ENCODE results near the gene FAM167B. TPM values are rescaled to one million over a fixed set of nuclear protein-coding genes. Genes with fewer than 3 reads are reported as not detected.

FAM167B gene
- total and polyA plus RNA-seq, 2 of the 4 experiments (the other 2 are of a cell fraction), result 0.18 to 0.53 TPM

GRCh38 chr1:32240140-32240951, 6.7 kb upstream of the FAM167B start:
- intact Hi-C loops (cut with micrococcal nuclease) (loop anchor here (5.0 kb wide), 2 partner anchors 72 to 92 kb away; no protein-coding TSS in a partner anchor), dilution Hi-C loops (cut with HindIII; ENCODE audit: low sequenced_read_pairs, unreplicated experiment) (no loop called here), in situ Hi-C loops (cut with MboI; ENCODE audit: low sequenced_read_pairs) (no loop called here)
- Histone ChIP-seq H3K4me1 (ENCODE audit: control insufficient read depth, insufficient read depth, low read length) (peaks cover 12% of the 10 kb centered on the region), H2AK5ac (ENCODE audit: low read depth, low read length) (peak overlapping the region; percentile 83), H3K27me3 (ENCODE audit: control insufficient read depth, insufficient read depth, low read length) (no peaks in the 10 kb centered on the region), H4K5ac (ENCODE audit: low read depth, low read length) (peak overlapping the region; percentile 58), H3K18ac (ENCODE audit: low read depth, low read length) (peak overlapping the region; percentile 2; the same call in 1 of the 2 replicates), H3K4me2 (ENCODE audit: low read depth, low read length) (peak overlapping the region; percentile 86), H4K8ac (ENCODE audit: low read depth in 2 of 2, low read length in 2 of 2) (peak overlapping the region; percentile 87 to 89), H3K79me1 (ENCODE audit: low read depth in 1 of 2, low read length in 2 of 2) (peaks cover 0 to 29% of the 10 kb centered on the region in 2 experiments; a peak in 2 of 4 replicates), H3K9me1 (ENCODE audit: insufficient read depth, low read length) (0 out of 2 replicates have a peak, but pooled peaks cover 11% of the 10 kb centered on the region), H3K4ac (ENCODE audit: low read depth, low read length) (peak overlapping the region; percentile 86), H4K91ac (ENCODE audit: insufficient read depth, low read depth, low read length) (peak overlapping the region; percentile 79), H3K9ac (ENCODE audit: low read depth, low read length) (peak overlapping the region; percentile 66), H3K36me3 (ENCODE audit: control insufficient read depth, insufficient read depth, low read length) (no peaks in the 10 kb centered on the region), H3K14ac (replicated peaks; ENCODE audit: low read depth, low read length) (peak overlapping the region; percentile 84), H2BK20ac (ENCODE audit: low read depth, low read length) (peak overlapping the region; percentile 55; the same call in 1 of the 2 replicates), H4K20me1 (ENCODE audit: insufficient read depth, low read length) (no peaks in the 10 kb centered on the region), H3K27ac (ENCODE audit: insufficient read depth, low read length) (peak overlapping the region; percentile 45), H2BK120ac (ENCODE audit: low read depth, low read length) (peak overlapping the region; percentile 72), H2BK15ac (ENCODE audit: low read depth, low read length) (peak overlapping the region; percentile 42; the same call in 2 of the 3 replicates), H3K23ac (ENCODE audit: low read depth, low read length) (peak overlapping the region; percentile 80), H2AFZ (replicated peaks; ENCODE audit: low read length, poor library complexity) (peak overlapping the region; percentile 89), H2AK9ac (replicated peaks; ENCODE audit: low read depth, low read length, poor library complexity) (peak overlapping the region; percentile 92), H3K9me3 (ENCODE audit: control insufficient read depth, insufficient read depth, low read length) (no peaks in the 10 kb centered on the region), H3K56ac (ENCODE audit: extremely low read depth, insufficient read depth, low read length) (peak overlapping the region; percentile 56; the same call in 1 of the 2 replicates), H3K4me3 (ENCODE audit: insufficient read depth, low read depth, low read length) (peak overlapping the region; percentile 51), H2BK5ac (ENCODE audit: low read depth, low read length, poor library complexity, severe bottlenecking) (no peak overlapping the region)
- no TSS peak for BruUV-seq (replicated peaks)
- TF ChIP-seq RCOR1 (IDR thresholded peaks at IDR 0.05; ENCODE audit: insufficient replicate concordance, low read length), result no peak
- TF ChIP-seq MAZ (IDR thresholded peaks at IDR 0.05; ENCODE audit: borderline replicate concordance, low read depth, low read length), result peak; percentile 37; the same call in 1 of the 2 replicates
- 0 out of 2 replicates have a peak, but pooled peaks have one; percentile 18 for TF ChIP-seq CTCF (conservative IDR thresholded peaks at IDR 0.05; ENCODE audit: low read depth, low read length)
- no peak for TF ChIP-seq RFX5 (IDR thresholded peaks at IDR 0.05; ENCODE audit: low read depth, low read length)
- no peak for TF ChIP-seq CEBPB (IDR thresholded peaks at IDR 0.05; ENCODE audit: low read depth, low read length)
- no peak for TF ChIP-seq CHD1 (IDR thresholded peaks at IDR 0.05; ENCODE audit: low read depth, low read length)
- no peak for TF ChIP-seq MXI1 (IDR thresholded peaks at IDR 0.05; ENCODE audit: borderline replicate concordance, low read depth, low read length)
- 0 out of 2 replicates have a peak, but pooled peaks have one; percentile 14 for TF ChIP-seq POLR2A (IDR thresholded peaks at IDR 0.05; ENCODE audit: low read depth, low read length)
- TF ChIP-seq MAFK (IDR thresholded peaks at IDR 0.05; ENCODE audit: low read depth, low read length), result no peak
- CTCF ChIA-PET, result interaction anchor here (0.6 to 1.9 kb wide), 5 partner anchors 8 to 76 kb away, joined by 3 to 6 read pairs (median 5); no protein-coding TSS in a partner anchor
- POLR2A ChIA-PET (ENCODE audit: unreplicated experiment), result no interaction called here
- ATAC-seq (ENCODE audit: low read depth) (peak; percentile 57), DNase-seq (peak; percentile 39)
- WGBS, 2 experiments (ENCODE audit: extremely low coverage in 2 of 2, insufficient read length in 1 of 2), result 7% methylated on average over 24 of the region's 62 CpGs; no CpG with 5 or more reads in 1 of the 2 experiments

Measured in IMR-90 (cell line).